AG04450 (cell line): ENCODE data around the gene ARHGEF10L. TPM values are rescaled to one million over a fixed set of nuclear protein-coding genes. Genes with fewer than 3 reads are reported as not detected.

ENCODE experiments used
- CTCF ChIA-PET: fragments of 300-600, 350-600 bp; formaldehyde crosslinking; extraction: SDS; loops from one replicate; lab custom pipeline; 2022; ENCODE audit warnings: antibody characterized with exemption, inconsistent platforms; lab: Charles Lee
- POLR2A ChIA-PET: fragments of 350-600 bp; formaldehyde crosslinking; extraction: SDS; loops from one replicate; lab custom pipeline; 2021; ENCODE audit warnings: antibody characterized with exemption, inconsistent platforms; lab: Yijun Ruan, JAX
- DNase-seq: peaks from one replicate; pipeline ENCODE4 v3.0.0-alpha.2; 2011; ENCODE audit warnings: low read depth, low spot score
- H3K27ac ChIP-seq: one replicate; pipeline ENCODE4 v1.5.1; 2012; ENCODE audit warnings: low read depth, low read length, control low read depth
- H3K27me3 ChIP-seq: one replicate; pipeline ENCODE4 v1.6.0; 2012; ENCODE audit warnings: low read length; ENCODE audit not compliant: control insufficient read depth, insufficient read depth
- H3K4me3 ChIP-seq: 2 replicates; pipeline ENCODE4 v1.5.1; 2011; ENCODE audit warnings: mild to moderate bottlenecking, low read depth, low read length, control low read depth
- H3K9me3 ChIP-seq: 2 replicates; pipeline ENCODE4 v1.5.1; 2012; ENCODE audit warnings: low read length; ENCODE audit not compliant: control insufficient read depth, insufficient read depth
- CTCF ChIP-seq: IDR thresholded peaks from 2 replicates; pipeline ENCODE4 v1.5.1; 2011; ENCODE audit warnings: low read depth, low read length, control low read depth, inconsistent platforms
- polyA plus RNA-seq: library from polyadenylated mRNA; depleted of rRNA; stranded (reverse); fragments of >200 nt; gene quantifications from 2 replicates; pipeline ENCODE4 v1.2.3, GENCODE V29; 2011

The ARHGEF10L gene
- polyA plus RNA-seq, 1 experiment = 5.7 TPM

- CTCF ChIA-PET = interaction anchor here (0.5 to 3.2 kb wide), 53 partner anchors 9 to 916 kb away, joined by 3 to 35 read pairs (median 4); no protein-coding TSS in a partner anchor
- no peak overlapping the region for H3K4me3 ChIP-seq
- peak; percentile 23 for DNase-seq
- POLR2A ChIA-PET = no interaction called here
- no peaks in the 10 kb centered on the region for H3K27me3 ChIP-seq
- peak; percentile 89 for TF ChIP-seq CTCF
- H3K27ac ChIP-seq = no peak overlapping the region
- no peaks in the 10 kb centered on the region; the same call in 1 of the 2 replicates for H3K9me3 ChIP-seq
Measured at GRCh38 chr1:17661546-17662157, 122.2 kb downstream of the ARHGEF10L start.

GRCh38 chr1:17662296-17662695 lies 122.8 kb downstream of the ARHGEF10L start:
- ChIA-PET POLR2A (no interaction called here), CTCF (interaction anchor here (0.5 to 3.2 kb wide), 24 partner anchors 9 to 913 kb away, joined by 3 to 35 read pairs (median 4); no protein-coding TSS in a partner anchor)
- H3K4me3 ChIP-seq = no peak overlapping the region
- no peak for DNase-seq
- H3K9me3 ChIP-seq = no peaks in the 10 kb centered on the region; the same call in 1 of the 2 replicates
- H3K27ac ChIP-seq = no peak overlapping the region
- TF ChIP-seq CTCF = no peak
- H3K27me3 ChIP-seq = no peaks in the 10 kb centered on the region

GRCh38 chr1:17662786-17663185 lies 123.3 kb downstream of the ARHGEF10L start:
- H3K9me3 ChIP-seq = no peaks in the 10 kb centered on the region; the same call in 1 of the 2 replicates
- ChIA-PET POLR2A (no interaction called here), CTCF (interaction anchor here (0.5 to 3.2 kb wide), 9 partner anchors 10 to 913 kb away, joined by 3 to 35 read pairs (median 9); no protein-coding TSS in a partner anchor)
- DNase-seq = no peak
- no peak overlapping the region for H3K4me3 ChIP-seq
- H3K27ac ChIP-seq = no peak overlapping the region
- no peak for TF ChIP-seq CTCF
- H3K27me3 ChIP-seq = no peaks in the 10 kb centered on the region

DNA sequence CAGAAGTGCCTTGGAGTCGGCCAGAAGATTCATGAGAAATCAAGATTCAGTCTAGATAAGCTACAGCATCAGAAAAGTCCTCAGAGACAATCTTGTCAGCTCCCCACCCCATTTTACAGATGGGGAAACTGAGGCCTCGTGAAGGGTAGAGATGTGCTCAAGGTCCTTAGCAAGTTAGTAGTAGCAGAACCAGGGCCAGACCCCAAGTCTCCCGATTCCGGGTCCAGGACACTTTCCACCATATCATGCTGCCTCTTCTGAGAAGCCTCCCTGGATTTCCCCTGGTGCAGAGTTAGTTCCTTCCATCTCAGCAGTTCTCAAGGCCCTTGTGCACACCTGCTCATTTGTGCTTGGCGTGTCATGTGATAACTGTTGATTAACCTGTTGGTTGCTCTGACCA lies 124.1 kb downstream of the ARHGEF10L start:
- H3K4me3 ChIP-seq = no peak overlapping the region
- no peaks in the 10 kb centered on the region for H3K27me3 ChIP-seq
- no peak overlapping the region for H3K27ac ChIP-seq
- CTCF ChIA-PET = interaction anchor here (1.0 to 2.0 kb wide), 3 partner anchors 10 to 32 kb away, joined by 3 to 9 read pairs (median 4); no protein-coding TSS in a partner anchor
- DNase-seq = no peak
- no peak for TF ChIP-seq CTCF
- POLR2A ChIA-PET = interaction anchor here (0.6 kb wide), 1 partner anchor 11 kb away, joined by 3 read pairs; no protein-coding TSS in a partner anchor
- no peaks in the 10 kb centered on the region; the same call in 1 of the 2 replicates for H3K9me3 ChIP-seq

GRCh38 chr1:17664322-17664721 lies 124.8 kb downstream of the ARHGEF10L start:
- no peak overlapping the region for H3K27ac ChIP-seq
- POLR2A ChIA-PET = no interaction called here
- no peak for DNase-seq
- no peak overlapping the region for H3K4me3 ChIP-seq
- CTCF ChIA-PET = interaction anchor here (1.3 to 2.0 kb wide), 3 partner anchors 9 to 32 kb away, joined by 4 to 9 read pairs (median 4); no protein-coding TSS in a partner anchor
- no peaks in the 10 kb centered on the region for H3K27me3 ChIP-seq
- H3K9me3 ChIP-seq = no peaks in the 10 kb centered on the region; the same call in 1 of the 2 replicates
- TF ChIP-seq CTCF = no peak
